HG02759 (cell line): ENCODE results near the gene UNC13C.

Experiments used
- ATAC-seq: cut with Tn5 transposase; IDR thresholded peaks from one replicate; pipeline ENCODE4 v1.9.1; 2021; ENCODE audit warnings: mild to moderate bottlenecking, moderate library complexity; ENCODE audit not compliant: unreplicated experiment

UNC13C gene

GRCh38 chr15:54101664-54102270, 123.5 kb downstream of the UNC13C start:
- ATAC-seq: no peak

GRCh38 chr15:54102704-54103103, 124.5 kb downstream of the UNC13C start:
- no peak for ATAC-seq

- ATAC-seq: no peak
Measured at GRCh38 chr15:54109014-54109413, 130.8 kb downstream of the UNC13C start.

- no peak for ATAC-seq
Measured at GRCh38 chr15:54119051-54119450, 140.8 kb downstream of the UNC13C start.

GRCh38 chr15:54120949-54121463, 142.8 kb downstream of the UNC13C start:
- ATAC-seq: no peak

- no peak for ATAC-seq
Measured at GRCh38 chr15:54127574-54127973, 149.3 kb downstream of the UNC13C start.

- ATAC-seq: no peak
Measured at GRCh38 chr15:54131410-54131809, 153.2 kb downstream of the UNC13C start.

- no peak for ATAC-seq
Measured at GRCh38 chr15:54149115-54149531, 170.9 kb downstream of the UNC13C start.

GRCh38 chr15:54150255-54150654, 172.0 kb downstream of the UNC13C start:
- no peak for ATAC-seq

- no peak for ATAC-seq
Measured at GRCh38 chr15:54159012-54159411, 180.8 kb downstream of the UNC13C start.

- ATAC-seq: no peak
Measured at GRCh38 chr15:54187325-54187724, 209.1 kb downstream of the UNC13C start.

- no peak for ATAC-seq
Measured at GRCh38 chr15:54197995-54198394, 219.8 kb downstream of the UNC13C start.

- no peak for ATAC-seq
Measured at GRCh38 chr15:54206586-54207321, 228.5 kb downstream of the UNC13C start.

- ATAC-seq: no peak
Measured at GRCh38 chr15:54208786-54209185, 230.5 kb downstream of the UNC13C start.

- no peak for ATAC-seq
Measured at GRCh38 chr15:54212635-54213034, 234.4 kb downstream of the UNC13C start.

- no peak for ATAC-seq
Measured at GRCh38 chr15:54226455-54226854, 248.2 kb downstream of the UNC13C start.

GRCh38 chr15:54227569-54227968, 249.3 kb downstream of the UNC13C start:
- no peak for ATAC-seq

GRCh38 chr15:54250326-54250725, 272.1 kb downstream of the UNC13C start:
- ATAC-seq: no peak

- ATAC-seq: no peak
Measured at GRCh38 chr15:54256190-54256589, 277.9 kb downstream of the UNC13C start.

- no peak for ATAC-seq
Measured at GRCh38 chr15:54273928-54274327, 295.7 kb downstream of the UNC13C start.

- no peak for ATAC-seq
Measured at GRCh38 chr15:54277834-54278233, 299.6 kb downstream of the UNC13C start.

GRCh38 chr15:54280726-54281125, 302.5 kb downstream of the UNC13C start:
- ATAC-seq: no peak
